Prostate gland (tissue), 2 donors: ENCODE measurements around the gene LSM12.

Source experiments
- CTCF ChIP-seq, 4 experiments: fragments of 200-600 bp in 2 of 4; fragments of 450-650 bp in 2 of 4; sonication (generic) in 2 of 4; IDR thresholded peaks; 1 replicate in 3 of 4; 2 replicates in 1 of 4; pipeline ENCODE4 v1.5.1; 2016 to 2019; ENCODE audit warnings: antibody characterized with exemption in 4 of 4, mild to moderate bottlenecking in 2 of 4, moderate library complexity in 2 of 4
- POLR2A ChIP-seq: fragments of 450-650 bp; IDR thresholded peaks from one replicate; pipeline ENCODE4 v1.6.1; 2016; ENCODE audit warnings: antibody characterized with exemption, mild to moderate bottlenecking

- TF ChIP-seq POLR2A (no peak), CTCF (IDR thresholded peaks at IDR 0.05) (no peak)
Measured at GRCh38 chr17:44004077-44004760, 62.3 kb downstream of the LSM12 start, which contains the start of gene NAGS.
